DND-41 (cell line): Measurements from ENCODE around the gene SCUBE1.

Experiments
- ATAC-seq: fragments of 200-7000 bp; cut with Tn5 transposase; 3 replicates; pipeline ENCODE4 v1.9.1; 2021; ENCODE audit warnings: low read depth; ENCODE audit not compliant: insufficient read depth
- DNase-seq: peaks from one replicate; pipeline ENCODE4 v3.0.0-alpha.2; 2020
- H2AFZ ChIP-seq: 2 replicates; pipeline ENCODE4 v1.6.0; 2012; ENCODE audit warnings: low read depth, low read length
- H3K27ac ChIP-seq: 2 replicates; pipeline ENCODE4 v1.5.1; 2012; ENCODE audit warnings: low read length, inconsistent platforms
- H3K27me3 ChIP-seq: fragments of 200-600 bp; sonication (generic); 2 replicates; pipeline ENCODE4 v1.6.0; 2012; ENCODE audit warnings: low read length, mild to moderate bottlenecking, inconsistent platforms; ENCODE audit not compliant: insufficient read depth, poor library complexity
- H3K36me3 ChIP-seq: 2 replicates; pipeline ENCODE4 v1.5.1; 2012; ENCODE audit warnings: low read length, inconsistent platforms; ENCODE audit not compliant: insufficient read depth
- H3K4me1 ChIP-seq: 2 replicates; pipeline ENCODE4 v1.5.1; 2012; ENCODE audit warnings: mild to moderate bottlenecking, low read length; ENCODE audit not compliant: insufficient read depth
- H3K4me2 ChIP-seq: 2 replicates; pipeline ENCODE4 v1.6.0; 2012; ENCODE audit warnings: mild to moderate bottlenecking, moderate library complexity, low read length, inconsistent platforms; ENCODE audit not compliant: insufficient read depth
- H3K4me3 ChIP-seq, 2 experiments: fragments of 200-600 bp in 1 of 2; shearing (Covaris generic) in 1 of 2; 2 replicates each; pipeline ENCODE4 v1.5.1; 2012 to 2016; ENCODE audit warnings: inconsistent platforms in 2 of 2, low read length in 2 of 2, mild to moderate bottlenecking in 2 of 2, low read depth in 1 of 2, moderate library complexity in 1 of 2
- H3K79me2 ChIP-seq: 2 replicates; pipeline ENCODE4 v1.6.0; 2012; ENCODE audit warnings: low read length, inconsistent platforms; ENCODE audit not compliant: insufficient read depth
- H3K9ac ChIP-seq: 2 replicates; pipeline ENCODE4 v1.6.0; 2012; ENCODE audit warnings: low read depth, mild to moderate bottlenecking, inconsistent platforms, low read length, moderate library complexity
- H3K9me3 ChIP-seq: 2 replicates; pipeline ENCODE4 v1.5.1; 2012; ENCODE audit warnings: low read length, moderate library complexity, mild to moderate bottlenecking, inconsistent platforms; ENCODE audit not compliant: insufficient read depth, severe bottlenecking
- H4K20me1 ChIP-seq: 2 replicates; pipeline ENCODE4 v1.6.0; 2012; ENCODE audit warnings: low read length; ENCODE audit not compliant: insufficient read depth
- CTCF ChIP-seq: IDR thresholded peaks from 2 replicates; pipeline ENCODE4 v1.5.1; 2012; ENCODE audit warnings: borderline replicate concordance, low read length, moderate library complexity, mild to moderate bottlenecking; ENCODE audit not compliant: poor library complexity, severe bottlenecking; ENCODE audit errors: extremely low read depth
- EZH2 ChIP-seq: IDR thresholded peaks from 3 replicates; pipeline ENCODE4 v1.6.1; 2012; ENCODE audit warnings: borderline replicate concordance, low read depth, mild to moderate bottlenecking, moderate library complexity, low read length, inconsistent platforms; ENCODE audit not compliant: severe bottlenecking

SCUBE1 gene

GRCh38 chr22:43295173-43295572, 48.0 kb downstream of the SCUBE1 start:
- H3K27me3 ChIP-seq: no peaks in the 10 kb centered on the region
- H3K36me3 ChIP-seq: no peaks in the 10 kb centered on the region
- no peak for ATAC-seq
- no peak overlapping the region for H3K9ac ChIP-seq
- peaks cover 5% of the 10 kb centered on the region; the same call in 1 of the 2 replicates for H4K20me1 ChIP-seq
- H3K79me2 ChIP-seq: no peaks in the 10 kb centered on the region
- H3K4me3 ChIP-seq: no peak overlapping the region
- no peak overlapping the region for H2AFZ ChIP-seq
- no peaks in the 10 kb centered on the region for H3K9me3 ChIP-seq
- H3K27ac ChIP-seq: no peak overlapping the region
- H3K4me1 ChIP-seq: no peaks in the 10 kb centered on the region
- DNase-seq: no peak
- H3K4me2 ChIP-seq: no peak overlapping the region
- TF ChIP-seq EZH2: no peak
- no peak for TF ChIP-seq CTCF

GRCh38 chr22:43293655-43294392, 49.3 kb downstream of the SCUBE1 start:
- ATAC-seq: no peak
- Histone ChIP-seq H3K4me1 (no peaks in the 10 kb centered on the region), H3K36me3 (no peaks in the 10 kb centered on the region), H3K4me2 (no peak overlapping the region), H3K79me2 (no peaks in the 10 kb centered on the region), H3K9ac (no peak overlapping the region), H3K9me3 (no peaks in the 10 kb centered on the region), H3K27me3 (no peaks in the 10 kb centered on the region), H3K27ac (no peak overlapping the region), H2AFZ (no peak overlapping the region), H4K20me1 (peaks cover 5% of the 10 kb centered on the region; the same call in 1 of the 2 replicates), H3K4me3 (no peak overlapping the region)
- TF ChIP-seq EZH2 (no peak), CTCF (no peak)
- DNase-seq: no peak

- DNase-seq (no peak), ATAC-seq (no peak)
- Histone ChIP-seq H3K4me1 (no peaks in the 10 kb centered on the region), H3K36me3 (no peaks in the 10 kb centered on the region), H3K9me3 (no peaks in the 10 kb centered on the region), H3K79me2 (no peaks in the 10 kb centered on the region), H3K4me3 (no peak overlapping the region), H3K27me3 (no peaks in the 10 kb centered on the region), H2AFZ (no peak overlapping the region), H3K27ac (no peak overlapping the region), H4K20me1 (peaks cover 5% of the 10 kb centered on the region; the same call in 1 of the 2 replicates), H3K4me2 (no peak overlapping the region), H3K9ac (no peak overlapping the region)
- TF ChIP-seq CTCF (no peak), EZH2 (no peak)
Observed at GRCh38 chr22:43293259-43293654, 49.9 kb downstream of the SCUBE1 start.
